ENCODE data around the gene GCH1. TPM values are rescaled to one million over a fixed set of nuclear protein-coding genes. Genes with fewer than 3 reads are reported as not detected.
"Not testable (repeated sequence)": the region's sequence is repeated elsewhere in the genome, so short reads cannot be mapped to it uniquely, and the experiment has no call there.

Gene GCH1
- total RNA-seq, 1 donor from 2014 or later = 17.2 TPM

DNA sequence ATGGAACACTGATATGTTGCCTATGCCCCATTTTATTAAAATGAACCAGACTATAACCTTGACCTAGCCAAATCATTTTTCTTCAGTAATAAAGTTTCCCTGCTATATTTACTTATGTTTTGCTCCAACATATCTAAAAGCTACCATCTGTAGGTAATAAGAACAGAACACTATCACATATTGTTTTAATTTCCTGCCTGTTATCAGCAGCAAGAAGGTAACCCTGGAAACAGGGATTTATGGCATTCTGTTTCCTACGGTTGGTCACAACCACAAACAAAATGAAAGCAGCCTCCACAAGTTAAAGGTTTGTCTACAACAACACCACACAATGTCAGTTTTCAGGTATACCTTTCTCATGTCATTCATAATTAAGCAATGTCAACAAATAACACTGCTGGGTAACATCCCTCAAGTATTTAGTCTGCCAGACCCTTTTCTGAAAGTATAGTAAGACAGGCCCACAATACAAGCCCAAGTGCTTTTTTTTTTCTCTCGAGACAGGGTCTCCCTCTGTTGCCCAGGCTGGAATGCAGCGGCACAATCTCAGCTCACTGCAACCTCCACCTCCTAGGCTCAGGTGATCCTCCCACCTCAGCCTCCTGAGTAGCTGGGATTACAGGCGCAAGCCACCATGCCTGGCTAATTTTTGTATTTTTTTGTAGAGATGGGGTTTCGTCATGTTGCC lies 25.5 kb downstream of the GCH1 start:
- Mint-ChIP-seq H3K9me3 (no peaks in the 10 kb centered on the region), H3K4me1 (peaks cover 19% of the 10 kb centered on the region), H3K4me3 (no peak overlapping the region), H3K36me3 (ENCODE audit: low read depth) (peaks cover 2% of the 10 kb centered on the region), H3K27me3 (no peaks in the 10 kb centered on the region), H3K27ac (no peak overlapping the region)
- ATAC-seq (ENCODE audit: low read depth) (no peak), DNase-seq (no peak)
- intact Hi-C loops (cut with micrococcal nuclease) = no loop called here
- ChIA-PET POLR2A (interaction anchor here (0.6 kb wide), 1 partner anchor 190 kb away, joined by 5 read pairs; no protein-coding TSS in a partner anchor), CTCF (no interaction called here)
- TF ChIP-seq, protein P1, sequence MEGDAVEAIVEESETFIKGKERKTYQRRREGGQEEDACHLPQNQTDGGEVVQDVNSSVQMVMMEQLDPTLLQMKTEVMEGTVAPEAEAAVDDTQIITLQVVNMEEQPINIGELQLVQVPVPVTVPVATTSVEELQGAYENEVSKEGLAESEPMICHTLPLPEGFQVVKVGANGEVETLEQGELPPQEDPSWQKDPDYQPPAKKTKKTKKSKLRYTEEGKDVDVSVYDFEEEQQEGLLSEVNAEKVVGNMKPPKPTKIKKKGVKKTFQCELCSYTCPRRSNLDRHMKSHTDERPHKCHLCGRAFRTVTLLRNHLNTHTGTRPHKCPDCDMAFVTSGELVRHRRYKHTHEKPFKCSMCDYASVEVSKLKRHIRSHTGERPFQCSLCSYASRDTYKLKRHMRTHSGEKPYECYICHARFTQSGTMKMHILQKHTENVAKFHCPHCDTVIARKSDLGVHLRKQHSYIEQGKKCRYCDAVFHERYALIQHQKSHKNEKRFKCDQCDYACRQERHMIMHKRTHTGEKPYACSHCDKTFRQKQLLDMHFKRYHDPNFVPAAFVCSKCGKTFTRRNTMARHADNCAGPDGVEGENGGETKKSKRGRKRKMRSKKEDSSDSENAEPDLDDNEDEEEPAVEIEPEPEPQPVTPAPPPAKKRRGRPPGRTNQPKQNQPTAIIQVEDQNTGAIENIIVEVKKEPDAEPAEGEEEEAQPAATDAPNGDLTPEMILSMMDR (IDR thresholded peaks at IDR 0.05) = no peak

GRCh38 chr14:54875648-54876047 lies 27.0 kb downstream of the GCH1 start:
- H3K9me3 Mint-ChIP-seq; H3K27ac Mint-ChIP-seq; H3K36me3 Mint-ChIP-seq (ENCODE audit: low read depth); POLR2A ChIA-PET; ATAC-seq (ENCODE audit: low read depth); DNase-seq; CTCF ChIA-PET; H3K4me3 Mint-ChIP-seq; intact Hi-C loops (cut with micrococcal nuclease); H3K27me3 Mint-ChIP-seq: not testable (repeated sequence)
- peaks cover 13% of the 10 kb centered on the region for H3K4me1 Mint-ChIP-seq

DNA sequence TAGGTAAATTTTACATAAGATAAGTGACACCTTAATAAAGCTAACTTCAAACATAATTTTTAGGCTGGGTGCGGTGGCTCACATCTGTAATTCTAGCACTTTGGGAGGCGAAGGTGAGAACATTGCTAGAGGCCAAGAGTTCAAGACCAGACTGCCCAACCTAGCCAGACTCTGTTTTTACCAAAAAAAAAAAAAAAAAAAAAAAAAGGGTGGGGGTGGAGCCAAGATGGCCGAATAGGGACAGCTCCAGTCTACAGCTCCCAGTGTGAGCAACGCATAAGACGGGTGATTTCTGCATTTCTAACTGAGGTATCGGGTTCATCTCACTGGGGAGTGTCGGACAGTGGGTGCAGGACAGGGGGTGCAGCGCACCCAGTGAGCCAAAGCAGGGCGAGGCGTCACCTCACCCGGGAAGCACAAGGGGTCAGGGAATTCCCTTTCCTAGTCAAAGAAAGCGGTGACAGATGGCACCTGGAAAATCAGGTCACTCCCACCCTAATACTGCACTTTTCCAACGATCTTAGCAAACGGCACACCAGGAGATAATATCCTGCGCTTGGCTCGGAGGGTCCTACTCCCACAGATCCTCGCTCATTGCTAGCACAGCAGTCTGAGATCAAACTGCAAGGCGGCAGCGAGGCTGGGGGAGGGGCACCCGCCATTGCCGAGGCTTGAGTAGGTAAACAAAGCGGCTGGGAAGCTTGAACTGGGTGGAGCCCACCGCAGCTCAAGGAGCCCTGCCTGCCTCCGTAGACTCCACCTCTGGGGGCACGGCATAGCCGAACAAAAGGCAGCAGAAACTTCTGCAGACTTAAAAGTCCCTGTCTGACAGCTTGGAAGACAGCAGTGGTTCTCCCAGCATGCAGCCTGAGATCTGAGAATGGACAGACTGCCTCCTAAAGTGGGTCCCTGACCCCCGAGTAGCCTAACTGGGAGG lies 32.2 kb downstream of the GCH1 start:
- H3K9me3 Mint-ChIP-seq; H3K36me3 Mint-ChIP-seq (ENCODE audit: low read depth); POLR2A ChIA-PET; intact Hi-C loops (cut with micrococcal nuclease); ATAC-seq (ENCODE audit: low read depth); DNase-seq; H3K27ac Mint-ChIP-seq; CTCF ChIA-PET; H3K27me3 Mint-ChIP-seq: not testable (repeated sequence)
- peaks cover 16% of the 10 kb centered on the region for H3K4me1 Mint-ChIP-seq
- H3K4me3 Mint-ChIP-seq = peak overlapping the region; percentile 46

DNA sequence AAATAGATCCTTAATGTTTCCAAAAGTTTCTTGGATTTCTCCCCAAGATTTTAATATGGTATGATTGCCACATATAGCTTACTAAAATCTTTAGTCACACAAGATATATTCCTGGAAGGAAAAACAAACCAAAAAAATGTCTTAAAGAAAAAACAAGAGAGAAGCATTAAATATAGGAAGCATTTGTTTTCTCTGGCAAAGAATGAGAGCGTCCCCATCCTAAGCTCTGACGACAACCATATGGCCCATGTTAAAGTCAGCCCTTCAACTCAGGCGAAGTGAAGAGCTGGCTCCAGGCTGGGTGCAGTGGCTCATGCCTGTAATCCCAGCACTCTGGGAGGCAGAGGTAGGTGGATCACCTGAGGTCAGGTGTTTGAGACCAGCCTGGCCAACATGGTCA lies 35.6 kb downstream of the GCH1 start:
- DNase-seq (no peak), ATAC-seq (ENCODE audit: low read depth) (no peak)
- CTCF ChIA-PET = interaction anchor here (1.3 kb wide), 1 partner anchor 26 kb away, joined by 7 read pairs; no protein-coding TSS in a partner anchor
- Mint-ChIP-seq H3K9me3 (no peaks in the 10 kb centered on the region), H3K36me3 (ENCODE audit: low read depth) (peaks cover 9% of the 10 kb centered on the region), H3K4me3 (no peak overlapping the region), H3K4me1 (peaks cover 12% of the 10 kb centered on the region), H3K27me3 (no peaks in the 10 kb centered on the region), H3K27ac (no peak overlapping the region)
- intact Hi-C loops (cut with micrococcal nuclease) = no loop called here
- POLR2A ChIA-PET = no interaction called here
- TF ChIP-seq, protein P1 (IDR thresholded peaks at IDR 0.05) = no peak

DNA sequence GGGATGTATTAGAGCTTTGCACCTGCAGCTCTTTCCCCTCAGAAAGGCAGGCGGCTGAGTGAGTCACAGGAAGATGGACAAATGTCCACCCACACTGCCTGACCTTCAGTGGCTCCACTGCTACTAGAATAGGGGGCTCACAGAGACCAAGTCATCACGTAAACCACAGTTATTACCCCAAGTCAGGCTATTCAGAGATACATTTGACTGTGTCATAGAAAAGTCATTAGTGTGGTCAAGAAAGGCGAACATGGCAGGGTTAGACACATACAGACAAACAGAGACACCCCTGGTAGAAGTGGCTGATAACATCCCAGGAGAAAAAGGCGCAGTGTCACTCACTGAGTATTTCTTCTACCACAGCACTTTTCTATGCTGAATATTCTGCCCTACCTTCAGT lies 36.0 kb downstream of the GCH1 start:
- Mint-ChIP-seq H3K9me3 (no peaks in the 10 kb centered on the region), H3K27ac (no peak overlapping the region), H3K4me1 (peaks cover 12% of the 10 kb centered on the region), H3K36me3 (ENCODE audit: low read depth) (peaks cover 11% of the 10 kb centered on the region), H3K27me3 (no peaks in the 10 kb centered on the region), H3K4me3 (no peak overlapping the region)
- ChIA-PET CTCF (interaction anchor here (1.3 kb wide), 1 partner anchor 26 kb away, joined by 7 read pairs; no protein-coding TSS in a partner anchor), POLR2A (no interaction called here)
- TF ChIP-seq, protein P1 (IDR thresholded peaks at IDR 0.05) = no peak
- no peak for DNase-seq
- ATAC-seq (ENCODE audit: low read depth) = no peak
- intact Hi-C loops (cut with micrococcal nuclease) = no loop called here

- intact Hi-C loops (cut with micrococcal nuclease) = no loop called here
- TF ChIP-seq, protein P1 (IDR thresholded peaks at IDR 0.05) = no peak
- Mint-ChIP-seq H3K9me3 (no peaks in the 10 kb centered on the region), H3K36me3 (ENCODE audit: low read depth) (peaks cover 11% of the 10 kb centered on the region), H3K27me3 (no peaks in the 10 kb centered on the region), H3K4me3 (no peak overlapping the region), H3K27ac (no peak overlapping the region), H3K4me1 (no peaks in the 10 kb centered on the region)
- POLR2A ChIA-PET = no interaction called here
- DNase-seq (no peak), ATAC-seq (ENCODE audit: low read depth) (no peak)
- CTCF ChIA-PET = no interaction called here
These were observed 38.1 kb downstream of the GCH1 start for GRCh38 chr14:54864526-54864925.

All from activated B cell treated with CpG ODN at 0.5 μM for 24 hours (primary cell).